Glomerular visceral epithelial cell (primary cell): ENCODE data around the gene LRRC75B.
A peak's percentile ranks its signal among the peaks of the same experiment; 100 is the strongest.
"Not testable (repeated sequence)": the region's sequence is repeated elsewhere in the genome, so short reads cannot be mapped to it uniquely, and the experiment has no call there.

Experiments used
- DNase-seq: peaks from one replicate; pipeline ENCODE4 v3.0.0-alpha.2; 2016; ENCODE audit errors: extremely low spot score

The LRRC75B gene

GRCh38 chr22:24592851-24593558 lies at the start of gene LRRC75B:
Gene LRRC75B (minus strand): TSS chr22:24593073. CDS start chr22:24593039, 34 bp downstream.
- peak; percentile 87 for DNase-seq

GRCh38 chr22:24642307-24642706 lies 49.4 kb upstream of the LRRC75B start:
- DNase-seq, result not testable (repeated sequence)

- not testable (repeated sequence) for DNase-seq
Observed at GRCh38 chr22:24636513-24636912, 43.6 kb upstream of the LRRC75B start.

GRCh38 chr22:24634776-24635389 lies 42.0 kb upstream of the LRRC75B start:
- not testable (repeated sequence) for DNase-seq

GRCh38 chr22:24633231-24634023 lies 40.6 kb upstream of the LRRC75B start:
- not testable (repeated sequence) for DNase-seq

GRCh38 chr22:24632642-24633041 lies 39.8 kb upstream of the LRRC75B start:
- DNase-seq, result not testable (repeated sequence)

GRCh38 chr22:24631430-24632122 lies 38.7 kb upstream of the LRRC75B start:
- not testable (repeated sequence) for DNase-seq

GRCh38 chr22:24630812-24631427 lies 38.0 kb upstream of the LRRC75B start:
- DNase-seq, result not testable (repeated sequence)

GRCh38 chr22:24629069-24629468 lies 36.2 kb upstream of the LRRC75B start:
- not testable (repeated sequence) for DNase-seq

- DNase-seq, result not testable (repeated sequence)
Observed at GRCh38 chr22:24627911-24628310, 35.0 kb upstream of the LRRC75B start.

- not testable (repeated sequence) for DNase-seq
Observed at GRCh38 chr22:24622596-24622995, 29.7 kb upstream of the LRRC75B start.

GRCh38 chr22:24621244-24621643 lies 28.4 kb upstream of the LRRC75B start:
- not testable (repeated sequence) for DNase-seq

GRCh38 chr22:24614794-24615193 lies 21.9 kb upstream of the LRRC75B start:
- DNase-seq, result not testable (repeated sequence)

- not testable (repeated sequence) for DNase-seq
Observed at GRCh38 chr22:24609888-24610287, 17.0 kb upstream of the LRRC75B start.

- not testable (repeated sequence) for DNase-seq
Observed at GRCh38 chr22:24608327-24608726, 15.5 kb upstream of the LRRC75B start.

GRCh38 chr22:24607429-24607983 lies 14.6 kb upstream of the LRRC75B start:
- DNase-seq, result peak; percentile 83

- not testable (repeated sequence) for DNase-seq
Observed at GRCh38 chr22:24606340-24606739, 13.5 kb upstream of the LRRC75B start.

- DNase-seq, result peak; percentile 39
Observed at GRCh38 chr22:24603770-24604629, 11.1 kb upstream of the LRRC75B start.

- DNase-seq, result peak; percentile 43
Observed at GRCh38 chr22:24602847-24603769, 10.2 kb upstream of the LRRC75B start, which contains the start of gene GGT1. Gene GGT1 (plus strand): TSS chr22:24603193. CDS start chr22:24611082, 7,889 bp downstream.
